Measurements from ENCODE around the gene PTEN.

The PTEN gene

DNA sequence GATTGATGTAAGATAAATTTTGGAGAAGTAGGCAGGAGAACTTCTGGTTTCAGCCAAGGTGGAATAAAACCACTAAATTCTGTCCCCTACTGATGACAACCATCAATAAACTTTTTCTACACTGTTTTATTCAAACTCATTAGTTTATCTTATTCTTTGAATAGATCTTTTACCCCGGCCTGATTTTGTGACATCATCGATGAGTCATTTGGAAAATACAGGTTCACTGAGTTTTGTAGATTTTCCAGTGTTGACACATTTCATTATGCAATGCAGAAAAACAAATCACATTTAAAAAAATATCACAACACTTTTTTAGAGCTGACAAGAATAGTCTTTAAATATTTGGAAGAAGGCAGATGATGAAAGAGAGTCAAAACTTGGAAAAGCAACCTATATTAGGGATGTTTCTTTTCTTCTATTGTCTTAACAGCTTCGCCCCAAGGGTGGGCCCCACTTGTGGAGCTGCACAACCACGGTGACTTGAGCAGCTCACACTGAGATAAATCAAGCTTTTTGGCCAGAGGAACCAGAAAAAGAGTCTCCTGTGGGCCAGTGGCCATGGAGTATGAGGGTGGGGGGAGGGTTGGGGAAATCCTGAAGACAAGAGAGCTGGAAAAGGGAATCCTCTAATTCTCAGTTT lies 112.8 kb downstream of the PTEN start:
- DNase-seq (ENCODE audit: low spot score): no peak

GRCh38 chr10:87978166-87978565 lies 114.7 kb downstream of the PTEN start:
- DNase-seq (ENCODE audit: low spot score): no peak

GRCh38 chr10:87979847-87980246 lies 116.4 kb downstream of the PTEN start:
- DNase-seq (ENCODE audit: low spot score): no peak

- no peak for DNase-seq (ENCODE audit: low spot score)
Measured at GRCh38 chr10:87983716-87984115, 120.3 kb downstream of the PTEN start.

- DNase-seq (ENCODE audit: low spot score): no peak
Measured at GRCh38 chr10:87987206-87987605, 123.8 kb downstream of the PTEN start.

GRCh38 chr10:87991946-87992345 lies 128.5 kb downstream of the PTEN start:
- no peak for DNase-seq (ENCODE audit: low spot score)

DNA sequence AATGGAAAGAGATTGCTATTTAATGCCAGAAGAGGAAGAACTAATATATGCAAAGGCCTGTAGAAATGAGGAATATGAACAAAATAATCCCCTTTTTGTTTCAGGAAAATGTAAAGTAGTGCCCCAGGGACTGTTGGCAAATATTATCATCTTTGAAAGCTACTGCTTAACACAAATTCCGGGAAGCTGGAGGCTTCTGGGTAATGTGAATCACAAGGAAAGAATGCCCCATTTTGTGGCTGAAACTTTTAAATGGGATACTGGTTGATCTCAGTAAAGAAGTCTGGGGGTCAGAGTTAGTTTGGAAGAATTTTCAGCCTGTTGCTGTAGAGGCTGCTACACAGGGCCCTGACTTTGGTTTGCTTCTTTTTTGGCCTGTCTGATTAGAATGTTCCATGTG lies 141.0 kb downstream of the PTEN start:
- DNase-seq (ENCODE audit: low spot score): no peak

- DNase-seq (ENCODE audit: low spot score): no peak
Measured at GRCh38 chr10:88006261-88006660, 142.8 kb downstream of the PTEN start.

DNA sequence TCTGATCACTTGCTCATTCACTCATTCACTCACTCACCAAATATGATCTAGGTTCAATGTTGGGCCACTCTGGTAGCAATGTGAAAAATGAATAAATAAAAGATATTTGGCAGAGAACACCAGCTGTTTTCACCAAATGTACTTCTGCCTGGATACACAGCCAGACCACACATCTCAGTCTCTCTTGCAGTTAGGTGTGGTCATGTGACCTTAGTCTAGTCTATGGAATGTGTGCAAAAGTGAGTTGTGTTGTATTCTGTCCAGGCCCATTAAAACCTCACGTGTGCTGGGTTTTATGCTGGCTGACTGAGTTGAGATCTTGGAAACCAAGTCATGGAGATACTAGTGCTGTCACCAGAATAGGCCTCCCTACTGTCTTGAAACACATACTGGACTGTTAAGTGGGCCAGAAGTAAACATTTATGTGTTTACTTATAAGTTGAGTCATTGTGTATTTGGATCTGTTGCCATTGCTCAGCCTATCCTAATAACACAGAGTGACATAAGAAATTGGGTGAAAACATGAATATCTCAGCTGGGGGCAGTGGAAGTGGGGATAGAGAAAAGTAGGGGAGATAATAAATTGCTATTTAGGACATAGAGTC lies 145.5 kb downstream of the PTEN start:
- DNase-seq (ENCODE audit: low spot score): no peak

- no peak for DNase-seq (ENCODE audit: low spot score)
Measured at GRCh38 chr10:88012641-88013040, 149.2 kb downstream of the PTEN start.

DNA sequence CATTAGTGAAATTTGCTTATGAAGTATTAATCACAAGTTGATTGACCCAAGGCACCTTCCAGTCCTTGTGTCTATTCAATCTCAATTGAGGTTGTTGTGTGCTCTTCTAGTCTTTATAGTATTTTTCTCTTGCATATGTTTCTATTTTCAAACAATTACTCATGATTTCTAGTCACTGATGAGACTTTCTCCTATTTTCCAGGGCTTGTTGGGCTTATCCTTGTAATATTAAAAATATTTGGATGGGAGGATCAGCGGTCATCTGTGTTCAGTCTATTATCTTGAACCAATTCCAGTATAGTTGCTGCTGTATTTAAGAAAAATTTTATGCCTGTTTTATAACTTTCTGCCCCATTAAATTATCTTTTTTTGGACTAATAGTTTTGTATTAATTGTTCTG lies 154.4 kb downstream of the PTEN start:
- DNase-seq (ENCODE audit: low spot score): no peak

GRCh38 chr10:88019753-88020152 lies 156.3 kb downstream of the PTEN start:
- DNase-seq (ENCODE audit: low spot score): no peak

All from D341Med (cell line).